Neural crest cell (in vitro differentiated cells): ENCODE results near the gene RGS19. TPM values are rescaled to one million over a fixed set of nuclear protein-coding genes. Genes with fewer than 3 reads are reported as not detected.

Experiments
- DNase-seq: peaks from one replicate; pipeline ENCODE4 v3.0.0; 2021; ENCODE audit warnings: low read depth, mixed read lengths, low spot score
- H3K27ac Mint-ChIP-seq: one replicate; pipeline ENCODE4 v1.8.0; 2021; ENCODE audit warnings: mild to moderate bottlenecking, mixed read lengths; ENCODE audit not compliant: unreplicated experiment
- H3K27me3 Mint-ChIP-seq: 2 replicates; pipeline ENCODE4 v1.8.0; 2021; ENCODE audit warnings: low read depth, mild to moderate bottlenecking, mixed read lengths
- H3K36me3 Mint-ChIP-seq: 2 replicates; pipeline ENCODE4 v1.8.0; 2021; ENCODE audit warnings: low read depth, mild to moderate bottlenecking, mixed read lengths
- H3K4me1 Mint-ChIP-seq: 2 replicates; pipeline ENCODE4 v1.8.0; 2021; ENCODE audit warnings: mixed read lengths
- H3K4me3 Mint-ChIP-seq: one replicate; pipeline ENCODE4 v1.8.0; 2021; ENCODE audit warnings: mild to moderate bottlenecking, mixed read lengths
- H3K9me3 Mint-ChIP-seq: 2 replicates; pipeline ENCODE4 v1.8.0; 2021; ENCODE audit warnings: mixed read lengths
- CTCF ChIP-seq: fragments of 200-600 bp; sonication (generic); conservative IDR thresholded peaks from 2 replicates; pipeline ENCODE4 v1.5.0; 2021; ENCODE audit warnings: antibody characterized with exemption, mild to moderate bottlenecking
- total RNA-seq: library from RNA; stranded (reverse); gene quantifications from 2 replicates; pipeline ENCODE4 v1.2.1, GENCODE V29; 2021

Gene RGS19
- total RNA-seq, 1 donor from 2014 or later, result 11.7 TPM

DNA sequence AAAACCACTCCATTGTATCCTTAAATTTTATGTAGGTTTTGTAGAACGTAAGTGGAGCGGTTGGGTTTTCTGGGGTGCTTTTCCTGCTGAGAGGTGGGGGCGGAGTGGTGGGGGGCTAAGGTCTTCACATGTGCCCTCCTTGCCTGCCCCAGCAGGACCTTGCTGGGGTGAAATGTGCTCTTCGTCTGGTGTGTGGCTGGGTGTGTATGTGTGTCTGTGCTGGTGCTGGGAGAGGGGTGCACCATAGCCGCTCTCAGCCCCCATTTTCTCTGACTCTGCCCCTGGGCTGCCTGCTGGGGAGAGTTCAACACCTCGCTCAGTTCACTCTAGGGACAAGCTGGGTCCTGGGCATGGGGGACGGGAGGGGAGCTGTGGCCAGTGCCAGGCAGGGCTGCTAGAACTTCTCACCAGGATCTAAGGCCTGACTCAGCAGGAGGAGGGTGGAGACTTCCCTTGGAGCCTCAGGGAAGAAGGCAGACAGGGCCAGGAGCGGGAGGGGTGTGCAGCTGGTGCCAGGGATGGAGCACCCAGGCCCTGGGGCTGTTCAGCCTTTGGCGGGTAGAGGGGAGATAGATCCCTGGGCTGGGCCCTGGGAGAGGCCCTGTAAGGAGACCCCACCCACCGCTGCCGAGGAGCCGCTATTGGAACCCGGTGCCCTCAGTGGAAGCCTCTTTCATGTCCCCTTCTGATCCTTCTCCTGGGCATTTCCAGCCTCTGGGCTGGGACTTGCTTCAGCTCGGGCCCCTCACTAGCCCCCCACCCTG is 34.7 kb downstream of the RGS19 start:
- no peak overlapping the region for H3K27ac Mint-ChIP-seq
- no peaks in the 10 kb centered on the region for H3K36me3 Mint-ChIP-seq
- no peaks in the 10 kb centered on the region for H3K4me1 Mint-ChIP-seq
- TF ChIP-seq CTCF, result no peak
- DNase-seq, result no peak
- peak overlapping the region; percentile 59 for H3K4me3 Mint-ChIP-seq
- peaks cover 83% of the 10 kb centered on the region for H3K27me3 Mint-ChIP-seq
- no peaks in the 10 kb centered on the region for H3K9me3 Mint-ChIP-seq

- Mint-ChIP-seq H3K27me3 (peaks cover 87% of the 10 kb centered on the region), H3K27ac (no peak overlapping the region), H3K36me3 (no peaks in the 10 kb centered on the region), H3K9me3 (no peaks in the 10 kb centered on the region), H3K4me3 (peak overlapping the region; percentile 54), H3K4me1 (no peaks in the 10 kb centered on the region)
- TF ChIP-seq CTCF, result no peak
- DNase-seq, result no peak
Measured at GRCh38 chr20:64043768-64044167, 35.5 kb downstream of the RGS19 start.

DNA sequence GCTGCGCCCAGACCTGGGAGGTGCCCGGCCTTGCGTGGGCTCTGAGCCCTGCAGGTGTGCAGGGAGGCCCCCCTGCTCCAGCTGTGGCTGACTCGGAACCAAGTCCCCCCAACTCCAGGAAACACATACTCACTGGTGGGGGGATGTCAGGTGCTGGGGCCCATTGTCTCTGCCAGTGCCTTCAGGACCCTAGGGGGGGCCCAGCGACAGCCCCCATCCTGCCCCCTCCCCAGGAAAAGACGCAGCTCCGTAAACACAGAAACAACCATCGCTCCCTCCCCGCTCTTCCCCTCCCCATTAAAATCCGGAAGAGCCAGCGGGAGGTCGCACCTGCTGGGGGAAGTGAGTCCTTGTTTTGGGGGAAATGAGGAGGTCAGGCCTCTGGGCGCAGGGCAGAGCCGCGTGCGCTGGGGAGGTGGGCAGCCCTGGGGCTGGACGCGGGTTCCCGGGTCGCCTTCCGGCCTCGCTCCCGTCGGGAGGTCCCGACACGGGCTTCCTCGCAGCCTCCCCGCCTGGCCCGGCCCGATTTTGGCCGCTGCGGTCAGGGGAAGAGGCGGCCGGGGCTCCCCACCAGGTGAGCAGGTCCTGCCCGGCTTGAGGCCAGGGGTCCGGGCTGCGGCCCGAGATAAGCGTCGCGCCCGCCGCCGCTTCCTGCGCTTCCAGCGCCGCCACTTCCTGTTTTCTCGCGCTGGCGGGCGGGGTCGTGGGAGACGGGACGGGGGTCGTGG is 37.1 kb downstream of the RGS19 start:
- no peak for TF ChIP-seq CTCF
- Mint-ChIP-seq H3K27ac (no peak overlapping the region), H3K27me3 (peaks cover 92% of the 10 kb centered on the region), H3K36me3 (no peaks in the 10 kb centered on the region), H3K4me1 (peaks cover 4% of the 10 kb centered on the region), H3K4me3 (no peak overlapping the region), H3K9me3 (no peaks in the 10 kb centered on the region)
- no peak for DNase-seq

DNA sequence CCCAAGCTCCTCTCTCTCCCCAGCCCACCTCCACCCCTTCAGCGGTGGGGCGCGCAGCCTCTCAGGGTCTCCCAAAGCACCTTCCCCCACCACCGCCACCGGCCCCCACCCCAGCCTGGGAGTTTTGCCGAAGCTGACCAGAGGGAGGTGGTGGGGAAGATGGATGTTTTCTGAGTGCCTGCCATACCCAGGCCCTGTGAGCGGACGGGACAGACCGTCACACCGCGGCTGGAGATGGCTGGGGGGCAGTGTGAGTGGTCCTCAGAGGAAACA is 37.6 kb downstream of the RGS19 start:
- Mint-ChIP-seq H3K4me1 (peaks cover 4% of the 10 kb centered on the region), H3K9me3 (no peaks in the 10 kb centered on the region), H3K4me3 (no peak overlapping the region), H3K27ac (no peak overlapping the region), H3K27me3 (peaks cover 92% of the 10 kb centered on the region), H3K36me3 (no peaks in the 10 kb centered on the region)
- DNase-seq, result no peak
- TF ChIP-seq CTCF, result no peak

GRCh38 chr20:64041040-64041780 is 38.1 kb downstream of the RGS19 start:
- Mint-ChIP-seq H3K4me3 (peak overlapping the region; percentile 39), H3K27ac (no peak overlapping the region), H3K9me3 (no peaks in the 10 kb centered on the region), H3K27me3 (peaks cover 92% of the 10 kb centered on the region), H3K4me1 (peaks cover 4% of the 10 kb centered on the region), H3K36me3 (no peaks in the 10 kb centered on the region)
- TF ChIP-seq CTCF, result no peak
- no peak for DNase-seq
